CD4-positive, alpha-beta T cell treated with Interferon alpha-2 for 1 hour (primary cell): Measurements from ENCODE around the gene FGF3.
"Not testable (repeated sequence)": the region's sequence is repeated elsewhere in the genome, so short reads cannot be mapped to it uniquely, and the experiment has no call there.

ENCODE experiments used
- DNase-seq, 2 donors: peaks; one replicate each; pipeline ENCODE4 v3.0.0-alpha.2; 2020 to 2022

FGF3 gene

GRCh38 chr11:69801513-69802335 is 17.5 kb downstream of the FGF3 start:
- peak in 1 of 2 donors; percentile 24 for DNase-seq

- no peak for DNase-seq
These were observed 18.9 kb downstream of the FGF3 start for GRCh38 chr11:69800278-69800677.

DNA sequence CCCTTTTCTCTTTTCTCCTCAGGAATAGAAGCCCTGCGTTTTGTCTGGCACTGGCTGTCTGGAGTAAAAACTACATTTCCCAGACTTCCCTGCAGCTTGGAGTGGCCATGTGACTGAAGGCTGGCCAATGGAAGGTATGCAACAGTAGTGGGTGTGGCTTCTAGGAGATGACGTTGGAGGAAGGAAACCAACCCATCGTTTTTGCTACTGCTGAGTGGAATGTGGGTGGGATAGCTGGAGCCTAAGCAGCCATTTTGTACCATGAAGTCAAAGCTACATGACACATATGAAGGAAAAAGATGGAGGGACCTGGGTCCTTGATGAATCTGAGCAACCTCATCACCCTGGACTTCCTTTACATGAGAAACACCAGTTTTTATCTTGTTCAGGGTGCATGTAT is 19.6 kb downstream of the FGF3 start:
- no peak for DNase-seq

GRCh38 chr11:69799097-69799496 is 20.1 kb downstream of the FGF3 start:
- DNase-seq = no peak

DNA sequence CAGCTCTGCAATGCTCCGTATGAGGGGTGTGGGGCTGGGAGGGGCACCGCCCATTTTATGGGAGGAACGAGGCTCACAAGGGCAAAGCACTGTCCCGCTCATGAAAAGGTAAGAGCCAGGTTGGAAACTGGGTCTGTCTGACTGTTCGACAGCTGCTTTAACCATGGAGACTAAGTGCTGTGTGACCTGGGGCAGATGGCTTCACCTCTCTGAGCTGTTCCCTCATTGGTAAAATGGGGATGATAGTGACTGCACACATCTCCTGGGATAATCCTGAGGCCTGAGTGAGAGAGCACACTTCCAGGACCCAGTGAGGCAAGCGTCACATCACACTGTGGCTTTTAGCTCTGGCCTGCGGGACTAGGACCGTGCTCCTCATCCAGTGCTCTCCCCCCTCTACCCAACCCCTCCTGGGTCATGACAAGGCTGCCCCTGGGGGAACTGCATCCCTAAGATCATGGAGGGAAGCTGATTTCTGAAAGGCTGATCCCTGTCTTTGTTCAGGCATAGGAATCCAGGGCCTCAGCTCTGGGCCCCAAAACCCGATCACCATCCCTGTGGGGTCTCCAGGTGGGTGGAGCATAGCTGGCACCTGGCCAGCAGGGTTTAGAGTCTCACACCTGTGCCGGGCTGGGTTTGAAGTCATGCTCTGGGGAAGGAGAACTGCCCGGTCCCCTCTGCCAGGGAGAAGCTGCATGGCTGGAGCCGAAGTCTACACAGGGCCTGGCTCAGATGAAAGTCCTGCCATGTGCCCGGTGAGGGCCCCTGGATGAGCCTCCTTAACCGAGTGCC is 21.3 kb downstream of the FGF3 start:
- DNase-seq = no peak

DNA sequence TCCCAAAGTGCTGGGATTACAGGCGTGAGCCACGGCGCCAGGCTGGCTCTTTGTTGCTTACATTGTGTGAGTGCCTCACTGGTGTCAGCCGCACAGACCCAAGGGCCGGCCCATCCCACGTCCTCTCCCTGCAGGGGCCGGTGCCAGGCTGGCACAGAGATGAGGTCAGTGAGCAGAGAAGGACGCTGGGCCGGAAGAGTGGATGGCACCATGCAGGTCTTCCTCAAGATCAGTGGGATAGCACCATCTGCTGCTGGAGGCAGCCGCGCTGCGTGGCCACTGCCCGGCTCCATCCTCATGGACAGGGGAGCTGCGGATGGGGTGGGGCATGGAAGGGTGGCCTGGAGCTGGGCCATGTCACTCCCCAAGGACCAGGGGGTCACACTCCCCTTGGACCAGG is 22.1 kb downstream of the FGF3 start:
- no peak for DNase-seq

- DNase-seq = no peak
These were observed 23.2 kb downstream of the FGF3 start for GRCh38 chr11:69796063-69796462.

GRCh38 chr11:69791276-69792180 is 27.7 kb downstream of the FGF3 start:
- DNase-seq = no peak

- DNase-seq = no peak
These were observed 30.3 kb downstream of the FGF3 start for GRCh38 chr11:69788956-69789355.

GRCh38 chr11:69787906-69788305 is 31.3 kb downstream of the FGF3 start:
- DNase-seq = no peak

- no peak for DNase-seq
These were observed 31.8 kb downstream of the FGF3 start for GRCh38 chr11:69787457-69787856.

GRCh38 chr11:69781241-69781640 is 38.0 kb downstream of the FGF3 start:
- no peak for DNase-seq

- no peak for DNase-seq
These were observed 40.8 kb downstream of the FGF3 start for GRCh38 chr11:69778373-69778772.

GRCh38 chr11:69775163-69775755 is 44.0 kb downstream of the FGF3 start, which contains the start of gene FGF4:
Gene FGF4 (minus strand): TSS chr11:69775341. CDS start chr11:69775084, 257 bp downstream.
- DNase-seq = no peak

- DNase-seq = no peak
These were observed 44.7 kb downstream of the FGF3 start for GRCh38 chr11:69774354-69775162.

- no peak for DNase-seq
These were observed 45.4 kb downstream of the FGF3 start for GRCh38 chr11:69773626-69774353.

- DNase-seq = no peak
These were observed 47.8 kb downstream of the FGF3 start for GRCh38 chr11:69771466-69771865.

DNA sequence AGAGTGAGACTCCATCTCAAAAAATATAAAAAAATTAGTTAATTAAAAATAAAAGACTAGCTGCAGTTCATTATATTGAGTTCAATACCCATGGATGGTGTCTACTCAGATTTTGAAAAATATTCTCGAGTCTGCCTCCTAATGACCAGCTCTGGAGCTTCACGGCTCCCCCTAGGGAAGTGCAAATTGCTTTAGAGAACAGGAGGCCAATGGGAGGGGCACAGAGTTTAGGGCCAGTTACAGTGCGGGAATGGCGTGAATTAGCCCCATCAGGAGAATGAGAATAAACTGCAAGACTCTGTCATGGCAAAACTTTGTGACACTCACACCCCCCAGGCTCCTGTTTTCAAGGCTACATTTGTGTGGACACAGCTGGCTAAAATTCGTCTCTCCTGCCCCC is 48.7 kb downstream of the FGF3 start:
- no peak for DNase-seq

DNA sequence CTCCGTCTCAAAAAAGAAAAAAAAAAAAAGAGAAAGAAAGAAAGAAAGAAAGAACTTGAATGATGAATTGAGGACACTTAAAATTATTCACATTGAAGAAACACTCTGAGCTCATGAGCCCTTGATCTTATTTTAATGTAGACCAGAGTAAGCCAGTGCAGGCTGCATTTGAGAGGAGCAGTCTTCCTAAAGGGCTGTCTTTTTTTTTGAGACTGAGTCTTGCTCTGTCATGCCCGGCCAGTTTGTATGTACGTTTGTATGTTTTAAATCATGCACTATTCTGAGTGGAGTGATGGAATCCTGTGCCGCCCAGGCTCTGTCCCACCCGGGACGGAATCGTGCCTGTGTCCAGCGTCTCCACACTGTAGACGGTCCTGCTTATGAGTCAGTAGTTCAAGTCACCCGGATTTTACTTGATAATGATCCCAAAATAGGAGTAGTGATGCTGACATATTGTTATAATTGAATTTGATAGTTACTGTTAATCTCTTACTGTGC is 53.7 kb downstream of the FGF3 start:
- DNase-seq = no peak

DNA sequence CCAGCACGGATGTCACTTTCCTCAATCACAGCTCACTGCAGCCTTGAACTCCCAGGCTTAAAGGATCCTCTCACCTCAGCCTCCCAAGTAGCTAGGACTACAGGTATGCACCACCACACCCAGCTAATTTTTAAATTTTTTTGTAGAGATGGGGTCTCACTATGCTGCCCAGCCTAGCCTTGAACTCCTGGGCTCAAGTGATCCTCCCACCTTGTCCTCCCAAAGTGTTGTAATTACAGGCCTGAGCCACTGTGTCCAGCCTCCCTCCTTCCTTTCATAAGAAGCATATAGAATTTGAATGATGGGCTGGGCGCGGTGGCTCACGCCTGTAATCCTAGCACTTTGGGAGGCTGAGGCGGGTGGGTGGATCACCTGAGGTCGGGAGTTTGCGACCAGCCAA is 54.3 kb downstream of the FGF3 start:
- not testable (repeated sequence) for DNase-seq

DNA sequence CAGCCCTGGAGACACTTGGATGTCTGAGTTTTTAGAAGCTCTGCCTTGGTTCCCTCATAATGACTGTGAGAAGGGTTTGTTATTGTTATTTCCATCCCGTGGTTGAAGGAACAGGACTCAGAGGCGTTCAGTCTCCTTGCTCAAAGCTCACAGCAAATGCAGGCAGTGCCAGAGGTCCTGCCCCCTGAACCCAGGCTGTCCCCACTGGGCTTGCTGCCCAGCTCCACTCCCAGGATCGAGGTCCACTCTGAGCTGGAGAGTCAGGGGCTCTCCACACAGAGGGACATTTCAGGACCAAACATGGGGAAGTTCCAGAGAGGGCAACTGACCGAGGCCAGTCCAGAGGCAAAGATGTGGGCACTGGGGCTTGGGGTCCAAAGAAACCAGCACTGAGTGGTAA is 58.9 kb downstream of the FGF3 start:
- no peak for DNase-seq
